H9 (cell line): ENCODE measurements around the gene SIN3B. TPM values are rescaled to one million over a fixed set of nuclear protein-coding genes. Genes with fewer than 3 reads are reported as not detected.
A peak's percentile ranks its signal among the peaks of the same experiment; 100 is the strongest.

Experiments used
- DNase-seq: peaks from one replicate; pipeline ENCODE4 v3.0.0-alpha.2; 2017
- H2AFZ ChIP-seq: one replicate; pipeline ENCODE4 v1.6.1; 2013; ENCODE audit warnings: mild to moderate bottlenecking, low read length, control low read depth, moderate library complexity
- H2AK5ac ChIP-seq: 2 replicates; pipeline ENCODE4 v1.6.1; 2013; ENCODE audit warnings: low read length, control low read depth, mixed read lengths; ENCODE audit not compliant: insufficient read length
- H2BK120ac ChIP-seq: one replicate; pipeline ENCODE4 v1.6.1; 2013; ENCODE audit warnings: low read depth, mild to moderate bottlenecking, low read length, control low read depth, inconsistent platforms; ENCODE audit not compliant: poor library complexity, severe bottlenecking
- H2BK12ac ChIP-seq: 2 replicates; pipeline ENCODE4 v1.6.1; 2013; ENCODE audit warnings: low read length, control low read depth, mixed read lengths, low read depth; ENCODE audit not compliant: insufficient read length
- H2BK15ac ChIP-seq: 2 replicates; pipeline ENCODE4 v1.6.1; 2013; ENCODE audit warnings: low read depth, low read length, control low read depth
- H2BK20ac ChIP-seq: one replicate; pipeline ENCODE4 v1.6.1; 2013; ENCODE audit warnings: low read depth, mild to moderate bottlenecking, low read length, control low read depth, inconsistent platforms; ENCODE audit not compliant: poor library complexity, severe bottlenecking
- H2BK5ac ChIP-seq: 2 replicates; pipeline ENCODE4 v1.6.1; 2013; ENCODE audit warnings: low read length, control low read depth, mixed read lengths; ENCODE audit not compliant: insufficient read length
- H3K14ac ChIP-seq: 2 replicates; pipeline ENCODE4 v1.6.1; 2013; ENCODE audit warnings: low read length, control low read depth; ENCODE audit not compliant: insufficient read depth
- H3K18ac ChIP-seq: 2 replicates; pipeline ENCODE4 v1.6.1; 2013; ENCODE audit warnings: low read depth, mild to moderate bottlenecking, mixed read lengths, low read length, control low read depth; ENCODE audit not compliant: insufficient read length
- H3K23ac ChIP-seq: 2 replicates; pipeline ENCODE4 v1.6.1; 2013; ENCODE audit warnings: low read length, control low read depth, mixed read lengths, low read depth; ENCODE audit not compliant: insufficient read length
- H3K23me2 ChIP-seq: 2 replicates; pipeline ENCODE4 v1.6.1; 2013; ENCODE audit warnings: low read depth, mild to moderate bottlenecking, mixed read lengths, low read length, control low read depth; ENCODE audit not compliant: insufficient read length, poor library complexity, severe bottlenecking
- H3K27ac ChIP-seq: 2 replicates; pipeline ENCODE4 v1.5.1; 2013; ENCODE audit warnings: low read length, control low read depth, mixed read lengths, low read depth; ENCODE audit not compliant: insufficient read length
- H3K27me3 ChIP-seq: 2 replicates; pipeline ENCODE4 v1.6.1; 2013; ENCODE audit warnings: low read length, control low read depth, inconsistent platforms; ENCODE audit not compliant: insufficient read depth
- H3K4ac ChIP-seq: 2 replicates; pipeline ENCODE4 v1.6.1; 2013; ENCODE audit warnings: low read depth, mild to moderate bottlenecking, control low read depth, inconsistent platforms, low read length, moderate library complexity
- H3K4me1 ChIP-seq: 2 replicates; pipeline ENCODE4 v1.6.1; 2013; ENCODE audit warnings: low read length, control low read depth, inconsistent platforms; ENCODE audit not compliant: insufficient read depth
- H3K4me2 ChIP-seq: 2 replicates; pipeline ENCODE4 v1.6.1; 2013; ENCODE audit warnings: low read length, control low read depth, mixed read lengths; ENCODE audit not compliant: insufficient read length, insufficient read depth
- H3K56ac ChIP-seq: 2 replicates; pipeline ENCODE4 v1.6.1; 2013; ENCODE audit warnings: low read depth, mild to moderate bottlenecking, mixed read lengths, low read length, control low read depth; ENCODE audit not compliant: insufficient read length
- H3K79me1 ChIP-seq: 2 replicates; pipeline ENCODE4 v1.6.1; 2013; ENCODE audit warnings: low read depth, mild to moderate bottlenecking, moderate library complexity, low read length, control low read depth, inconsistent platforms; ENCODE audit not compliant: insufficient read depth, poor library complexity, severe bottlenecking
- H3K79me2 ChIP-seq: 2 replicates; pipeline ENCODE4 v1.6.1; 2013; ENCODE audit warnings: low read length, control low read depth, inconsistent platforms; ENCODE audit not compliant: insufficient read depth
- H3K9ac ChIP-seq: 2 replicates; pipeline ENCODE4 v1.6.1; 2013; ENCODE audit warnings: low read length, control low read depth, mixed read lengths; ENCODE audit not compliant: insufficient read length; ENCODE audit errors: extremely low read depth
- H3K9me3 ChIP-seq: one replicate; pipeline ENCODE4 v1.6.1; 2013; ENCODE audit warnings: low read depth, low read length, inconsistent platforms; ENCODE audit not compliant: control insufficient read depth
- H3T11ph ChIP-seq: one replicate; pipeline ENCODE4 v1.6.1; 2013; ENCODE audit warnings: mild to moderate bottlenecking, low read length, control low read depth, inconsistent platforms
- H4K20me1 ChIP-seq: one replicate; pipeline ENCODE4 v1.6.1; 2013; ENCODE audit not compliant: control insufficient read depth, insufficient read length, insufficient read depth
- H4K5ac ChIP-seq: 2 replicates; pipeline ENCODE4 v1.6.1; 2013; ENCODE audit warnings: low read depth, mild to moderate bottlenecking, mixed read lengths, low read length, control low read depth; ENCODE audit not compliant: insufficient read length
- H4K8ac ChIP-seq: replicated peaks from 2 replicates; pipeline ENCODE4 v1.6.1; 2013; ENCODE audit warnings: low read length, control low read depth, mixed read lengths, low read depth; ENCODE audit not compliant: insufficient read length
- H4K91ac ChIP-seq: 2 replicates; pipeline ENCODE4 v1.6.1; 2013; ENCODE audit warnings: low read depth, mild to moderate bottlenecking, moderate library complexity, mixed read lengths, low read length, control low read depth; ENCODE audit not compliant: insufficient read length
- H3K27ac Mint-ChIP-seq, 3 experiments: 2 replicates in 2 of 3; 3 replicates in 1 of 3; pipeline ENCODE4 v1.8.0; 2020 to 2021; ENCODE audit warnings: mixed read lengths in 3 of 3, mild to moderate bottlenecking in 1 of 3, moderate library complexity in 1 of 3
- H3K27me3 Mint-ChIP-seq: 2 replicates; pipeline ENCODE4 v1.8.0; 2021; ENCODE audit warnings: low read depth, mild to moderate bottlenecking, moderate library complexity, mixed read lengths
- H3K36me3 Mint-ChIP-seq, 3 experiments: 2 replicates in 2 of 3; 3 replicates in 1 of 3; pipeline ENCODE4 v1.8.0; 2020 to 2021; ENCODE audit warnings: low read depth in 3 of 3, mixed read lengths in 3 of 3; ENCODE audit not compliant: insufficient read depth in 1 of 3
- H3K4me1 Mint-ChIP-seq, 2 experiments: 2 replicates each; pipeline ENCODE4 v1.8.0; 2020; ENCODE audit warnings: mixed read lengths in 2 of 2
- H3K4me3 Mint-ChIP-seq, 2 experiments: 2 replicates in 1 of 2; 3 replicates in 1 of 2; pipeline ENCODE4 v1.8.0; 2020 to 2021; ENCODE audit warnings: mild to moderate bottlenecking in 2 of 2, mixed read lengths in 2 of 2, moderate library complexity in 1 of 2
- H3K9me3 Mint-ChIP-seq, 2 experiments: 2 replicates in 1 of 2; 3 replicates in 1 of 2; pipeline ENCODE4 v1.8.0; 2020; ENCODE audit warnings: mild to moderate bottlenecking in 2 of 2, mixed read lengths in 2 of 2, moderate library complexity in 1 of 2
- CTCF ChIP-seq: fragments of 200-600 bp; sonication (generic); conservative IDR thresholded peaks from 3 replicates; pipeline ENCODE4 v1.8.0; 2021; ENCODE audit warnings: antibody characterized with exemption, mild to moderate bottlenecking
- WGBS: extraction: QIAGEN DNeasy Blood & Tissue Kit; methylation state at CpG from one replicate; pipeline ENCODE4 v1.1.7; 2013; ENCODE audit warnings: missing lambda C conversion rate, low lambda C conversion rate, mixed read lengths; ENCODE audit not compliant: insufficient read length; ENCODE audit errors: extremely low coverage; 5-methylcytosine and 5-hydroxymethylcytosine counted together
- total RNA-seq: library from RNA; stranded (reverse); gene quantifications from 2 replicates; pipeline ENCODE4 v1.2.1, GENCODE V29; 2021

The SIN3B gene
- total RNA-seq, 1 experiment from 2014 or later = 72.7 TPM

GRCh38 chr19:16901491-16902175 is 72.4 kb downstream of the SIN3B start:
- Histone ChIP-seq H2BK20ac (no peak overlapping the region), H3K9ac (no peak overlapping the region)
- WGBS = no CpG with 5 or more reads among the region's 19 CpGs

More at GRCh38 chr19:16901491-16902175, 72.4 kb downstream of the SIN3B start:
- Histone ChIP-seq H3K4ac (no peak overlapping the region), H3K56ac (no peak overlapping the region), H3T11ph (no peak overlapping the region), H3K23ac (no peak overlapping the region), H2AFZ (no peak overlapping the region), H3K9me3 (no peaks in the 10 kb centered on the region), H4K8ac (no peak overlapping the region), H3K79me2 (no peaks in the 10 kb centered on the region), H2BK120ac (no peak overlapping the region), H3K79me1 (no peaks in the 10 kb centered on the region), H2BK5ac (no peak overlapping the region), H3K27ac (no peak overlapping the region), H2BK15ac (no peak overlapping the region), H3K4me1 (no peaks in the 10 kb centered on the region), H2BK12ac (no peak overlapping the region), H4K20me1 (peaks cover 3% of the 10 kb centered on the region), H4K5ac (no peak overlapping the region), H3K4me2 (no peak overlapping the region), H3K14ac (no peak overlapping the region), H3K27me3 (peaks cover 4% of the 10 kb centered on the region; the same call in 1 of the 2 replicates), H3K23me2 (peaks cover 7% of the 10 kb centered on the region), H4K91ac (no peak overlapping the region), H2AK5ac (no peak overlapping the region), H3K18ac (no peak overlapping the region)
- Mint-ChIP-seq H3K27ac (peak overlapping the region in 1 of 3 experiments; percentile 62; a peak in 1 of 7 replicates), H3K4me1 (peaks cover 0 to 9% of the 10 kb centered on the region in 2 experiments; a peak in 1 of 4 replicates), H3K36me3 (no peaks in the 10 kb centered on the region), H3K27me3 (peaks cover 20% of the 10 kb centered on the region), H3K9me3 (peaks cover 0 to 3% of the 10 kb centered on the region in 2 experiments; a peak in 1 of 5 replicates), H3K4me3 (no peak overlapping the region)
- no peak for TF ChIP-seq CTCF
- no peak for DNase-seq
